WTC11 (cell line): Measurements from ENCODE around the gene DGKZ. TPM values are rescaled to one million over a fixed set of nuclear protein-coding genes. Genes with fewer than 3 reads are reported as not detected.

Source experiments
- ATAC-seq: fragments of 200-7000 bp; cut with Tn5 transposase; 2 replicates; pipeline ENCODE4 v1.10.0; 2021; ENCODE audit warnings: mild to moderate bottlenecking, moderate library complexity
- CTCF ChIA-PET: fragments of 300-600 bp; sonication (Branson Sonifier 250); formaldehyde crosslinking; loops from one replicate; lab custom pipeline; 2021; ENCODE audit warnings: antibody characterized with exemption; lab: Charles Lee
- POLR2A ChIA-PET: fragments of 350-600 bp; sonication (Branson Sonifier 250); formaldehyde crosslinking; loops from one replicate; lab custom pipeline; 2021; ENCODE audit warnings: antibody characterized with exemption; lab: Charles Lee
- DNase-seq: peaks from one replicate; pipeline ENCODE4 v3.0.0; 2021; ENCODE audit warnings: low spot score
- H3K27ac Mint-ChIP-seq: 2 replicates; pipeline ENCODE4 v1.8.0; 2021; ENCODE audit warnings: mixed read lengths
- H3K27me3 Mint-ChIP-seq: 2 replicates; pipeline ENCODE4 v1.8.0; 2021; ENCODE audit warnings: low read depth, mild to moderate bottlenecking, moderate library complexity, mixed read lengths
- H3K36me3 Mint-ChIP-seq: 2 replicates; pipeline ENCODE4 v1.8.0; 2021; ENCODE audit warnings: mixed read lengths
- H3K4me1 Mint-ChIP-seq: 2 replicates; pipeline ENCODE4 v1.8.0; 2022; ENCODE audit warnings: mixed read lengths
- H3K4me3 Mint-ChIP-seq: 2 replicates; pipeline ENCODE4 v1.8.0; 2021; ENCODE audit warnings: mild to moderate bottlenecking, moderate library complexity, mixed read lengths
- H3K9me3 Mint-ChIP-seq: 2 replicates; pipeline ENCODE4 v1.8.0; 2021; ENCODE audit warnings: mixed read lengths
- AFF4 ChIP-seq: sonication (generic); formaldehyde crosslinking; IDR thresholded peaks from 2 replicates; pipeline ENCODE4 v1.8.1; 2023; ENCODE audit warnings: mild to moderate bottlenecking, missing genetic modification reagents, borderline replicate concordance
- AR ChIP-seq: fragments of 250-450 bp; sonication (Bioruptor Pico); IDR thresholded peaks from 2 replicates; pipeline ENCODE4 v1.9.0; 2021; ENCODE audit warnings: mild to moderate bottlenecking
- ATF6 ChIP-seq: sonication (generic); formaldehyde crosslinking; IDR thresholded peaks from 2 replicates; pipeline ENCODE4 v1.8.1; 2023; ENCODE audit warnings: mild to moderate bottlenecking, missing genetic modification reagents
- E2F5 ChIP-seq: sonication (generic); formaldehyde crosslinking; IDR thresholded peaks from 2 replicates; pipeline ENCODE4 v1.8.1; 2022; ENCODE audit warnings: mild to moderate bottlenecking, moderate library complexity, missing genetic modification reagents
- ELF4 ChIP-seq: sonication (generic); formaldehyde crosslinking; IDR thresholded peaks from 2 replicates; pipeline ENCODE4 v1.8.1; 2022; ENCODE audit warnings: low read depth, mild to moderate bottlenecking, moderate library complexity, missing genetic modification reagents
- HMGA2 ChIP-seq: fragments of 250-450 bp; sonication (Bioruptor Pico); IDR thresholded peaks from 2 replicates; pipeline ENCODE4 v1.4.0; 2021; ENCODE audit warnings: mild to moderate bottlenecking, moderate library complexity
- JUN ChIP-seq: sonication (generic); formaldehyde crosslinking; IDR thresholded peaks from 2 replicates; pipeline ENCODE4 v1.8.0; 2023; ENCODE audit warnings: mild to moderate bottlenecking, missing genetic modification reagents
- MAX ChIP-seq: sonication (generic); formaldehyde crosslinking; IDR thresholded peaks from 2 replicates; pipeline ENCODE4 v1.8.0; 2022; ENCODE audit warnings: mild to moderate bottlenecking, missing genetic modification reagents
- NR1H2 ChIP-seq: sonication (generic); formaldehyde crosslinking; IDR thresholded peaks from 2 replicates; pipeline ENCODE4 v1.9.0; 2021; ENCODE audit warnings: mild to moderate bottlenecking, moderate library complexity, missing genetic modification reagents
- TEAD1 ChIP-seq: sonication (generic); formaldehyde crosslinking; IDR thresholded peaks from 2 replicates; pipeline ENCODE4 v1.8.0; 2022; ENCODE audit warnings: mild to moderate bottlenecking, missing genetic modification reagents
- TEAD4 ChIP-seq: sonication (generic); formaldehyde crosslinking; IDR thresholded peaks from 2 replicates; pipeline ENCODE4 v1.8.0; 2022; ENCODE audit warnings: mild to moderate bottlenecking, missing genetic modification reagents
- ZMAT4 ChIP-seq: fragments of 250-450 bp; sonication (Bioruptor Pico); IDR thresholded peaks from 2 replicates; pipeline ENCODE4 v1.9.0; 2021; ENCODE audit warnings: mild to moderate bottlenecking
- ZNF219 ChIP-seq: sonication (generic); formaldehyde crosslinking; IDR thresholded peaks from 2 replicates; pipeline ENCODE4 v1.8.0; 2023; ENCODE audit warnings: missing genetic modification reagents, mild to moderate bottlenecking, borderline replicate concordance
- ZNF281 ChIP-seq: sonication (generic); formaldehyde crosslinking; IDR thresholded peaks from 2 replicates; pipeline ENCODE4 v1.8.0; 2023; ENCODE audit warnings: mild to moderate bottlenecking, missing genetic modification reagents
- ZNF425 ChIP-seq: fragments of 250-450 bp; sonication (Bioruptor Pico); conservative IDR thresholded peaks from 2 replicates; pipeline ENCODE4 v1.9.0; 2021; ENCODE audit warnings: mild to moderate bottlenecking
- ZNF671 ChIP-seq: fragments of 250-450 bp; sonication (Bioruptor Pico); IDR thresholded peaks from 2 replicates; pipeline ENCODE4 v1.8.0; 2021; ENCODE audit warnings: mild to moderate bottlenecking
- total RNA-seq: library from RNA; stranded (reverse); gene quantifications from 3 replicates; pipeline ENCODE4 v1.2.3, GENCODE V29; 2021

Gene DGKZ
- total RNA-seq, 1 experiment from 2014 or later = 139 TPM

GRCh38 chr11:46417711-46418110, 70.4 kb downstream of the DGKZ start (continued):
- TF ChIP-seq AFF4 (CRISPR knock-in tag) (no peak), NR1H2 (CRISPR knock-in tag) (no peak), MAX (CRISPR knock-in tag) (no peak), ZNF671 (CRISPR knock-in tag) (no peak), ELF4 (CRISPR knock-in tag) (no peak), ZNF219 (CRISPR knock-in tag) (no peak), JUN (CRISPR knock-in tag) (no peak), ZMAT4 (no peak), TEAD1 (no peak), TEAD4 (CRISPR knock-in tag) (no peak), ZNF425 (CRISPR knock-in tag) (no peak), E2F5 (CRISPR knock-in tag) (no peak), ZNF281 (no peak)
- TF ChIP-seq, all 79 proteins: peak for 0

- CTCF ChIA-PET = interaction anchor here (1.4 to 1.8 kb wide), 2 partner anchors 9 to 71 kb away, joined by 6 read pairs; no protein-coding TSS in a partner anchor
These were observed 71.5 kb downstream of the DGKZ start for GRCh38 chr11:46418751-46419150.

More at GRCh38 chr11:46418751-46419150, 71.5 kb downstream of the DGKZ start:
- Mint-ChIP-seq H3K27me3 (no peaks in the 10 kb centered on the region), H3K36me3 (peaks cover 9% of the 10 kb centered on the region), H3K27ac (no peak overlapping the region), H3K9me3 (no peaks in the 10 kb centered on the region), H3K4me3 (no peak overlapping the region), H3K4me1 (peaks cover 6% of the 10 kb centered on the region)
- no peak for DNase-seq
- no peak for ATAC-seq
- no peak for TF ChIP-seq ATF6
- no peak for TF ChIP-seq AR (CRISPR knock-in tag)
- TF ChIP-seq HMGA2 (CRISPR knock-in tag) = no peak
- POLR2A ChIA-PET = no interaction called here
